H1 (cell line): ENCODE measurements around the gene PTPRG. TPM values are rescaled to one million over a fixed set of nuclear protein-coding genes. Genes with fewer than 3 reads are reported as not detected.

Experiments
- CEBPB ChIP-seq: IDR thresholded peaks from 2 replicates; pipeline ENCODE4 v1.6.1; 2012; ENCODE audit warnings: low read depth, low read length
- CHD1 ChIP-seq: IDR thresholded peaks from 2 replicates; pipeline ENCODE4 v1.6.1; 2012; ENCODE audit warnings: low read depth, low read length, improper control_type of control experiment
- CREB1 ChIP-seq: IDR thresholded peaks from 2 replicates; pipeline ENCODE4 v1.6.1; 2012; ENCODE audit warnings: inconsistent platforms
- EZH2 ChIP-seq: fragments of 200-600 bp; sonication (generic); IDR thresholded peaks from 2 replicates; pipeline ENCODE4 v1.7.1; 2012; ENCODE audit warnings: low read depth, mild to moderate bottlenecking, moderate library complexity, low read length, inconsistent platforms; ENCODE audit not compliant: severe bottlenecking
- FOSL1 ChIP-seq: IDR thresholded peaks from 2 replicates; pipeline ENCODE4 v1.6.1; 2011; ENCODE audit warnings: mild to moderate bottlenecking, low read depth, low read length, moderate library complexity; ENCODE audit not compliant: insufficient read depth
- MAX ChIP-seq: IDR thresholded peaks from 2 replicates; pipeline ENCODE4 v1.6.1; 2012; ENCODE audit warnings: inconsistent platforms
- POLR2A ChIP-seq, 2 experiments: IDR thresholded peaks; 1 replicate in 1 of 2; 2 replicates in 1 of 2; pipeline ENCODE4 v1.6.1; 2011; ENCODE audit warnings: low read depth in 2 of 2, low read length in 2 of 2, mild to moderate bottlenecking in 2 of 2; ENCODE audit errors: control extremely low read depth in 1 of 2
- RFX5 ChIP-seq: IDR thresholded peaks from 2 replicates; pipeline ENCODE4 v1.6.1; 2011; ENCODE audit warnings: low read depth, low read length, improper control_type of control experiment, borderline replicate concordance
- ZNF274 ChIP-seq: IDR thresholded peaks from 2 replicates; pipeline ENCODE4 v1.7.0; 2012; ENCODE audit warnings: low read length, borderline replicate concordance; ENCODE audit errors: extremely low read depth
- polyA plus RNA-seq, 7 experiments: library from polyadenylated mRNA; depleted of rRNA in 3 of 7; stranded (reverse) in 5 of 7; unstranded in 2 of 7; fragments of >200 nt in 5 of 7; fragments of 200-250 nt in 2 of 7; gene quantifications; 1 replicate in 5 of 7; 2 replicates in 1 of 7; 4 replicates in 1 of 7; pipeline versions ENCODE4 v1.2.1 to v1.2.3, GENCODE V29; 2011 to 2013; ENCODE audit warnings: missing spikeins in 2 of 7, mixed read lengths in 2 of 7
- total RNA-seq: library from RNA; stranded (reverse); fragmentation: NEBNext Ultra II Directional; extraction: Animal tissue kit (Norgen Biotek cat#: 25700); gene quantifications from 2 replicates; pipeline ENCODE4 v1.2.1, GENCODE V29; 2021

The PTPRG gene
- total and polyA plus RNA-seq, 2 of the 8 experiments (the other 6 are each of a cell fraction or from before 2014, with no cell fraction given) = 23.3 to 96.2 TPM

DNA sequence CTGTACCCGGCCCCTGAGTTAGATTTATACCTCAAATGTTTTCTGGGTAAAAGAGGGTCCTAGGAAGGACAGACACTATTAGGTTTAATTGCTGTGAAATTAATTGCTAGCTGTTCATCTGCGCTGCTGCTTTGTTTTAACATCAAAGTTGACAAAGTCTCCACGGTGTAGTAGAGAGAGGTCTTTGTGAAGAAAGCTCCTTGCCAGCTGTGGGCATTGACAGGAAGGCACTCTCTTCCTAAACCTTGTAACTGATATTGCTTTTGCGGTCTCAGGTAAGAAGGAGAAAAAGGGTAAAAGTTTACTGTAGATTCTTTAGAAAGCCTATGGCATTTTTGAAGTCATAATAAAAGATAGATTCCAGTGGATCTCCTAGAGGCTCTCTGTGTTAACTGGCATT is 68.1 kb downstream of the PTPRG start (continued):
- TF ChIP-seq CREB1 (no peak), POLR2A (IDR thresholded peaks at IDR 0.05; ENCODE audit: control extremely low read depth in 1 of 2, low read depth in 2 of 2, low read length in 2 of 2) (no peak), CHD1 (no peak), MAX (no peak), FOSL1 (no peak), ZNF274 (no peak), CEBPB (no peak), RFX5 (no peak), EZH2 (no peak)
